G401.6 (cell line): ENCODE measurements around the gene PAQR8.
"Not testable (repeated sequence)": the region's sequence is repeated elsewhere in the genome, so short reads cannot be mapped to it uniquely, and the experiment has no call there.

Experiments
- FAIRE-seq: peaks from 2 replicates; lab custom pipeline; 2012; peaks lifted over from hg19 to GRCh38; lab: Jason Lieb, UNC

The PAQR8 gene

GRCh38 chr6:52377538-52378221 is 15.7 kb downstream of the PAQR8 start:
- no peak for FAIRE-seq

- no peak for FAIRE-seq
These were observed 19.3 kb downstream of the PAQR8 start for GRCh38 chr6:52381249-52381648.

DNA sequence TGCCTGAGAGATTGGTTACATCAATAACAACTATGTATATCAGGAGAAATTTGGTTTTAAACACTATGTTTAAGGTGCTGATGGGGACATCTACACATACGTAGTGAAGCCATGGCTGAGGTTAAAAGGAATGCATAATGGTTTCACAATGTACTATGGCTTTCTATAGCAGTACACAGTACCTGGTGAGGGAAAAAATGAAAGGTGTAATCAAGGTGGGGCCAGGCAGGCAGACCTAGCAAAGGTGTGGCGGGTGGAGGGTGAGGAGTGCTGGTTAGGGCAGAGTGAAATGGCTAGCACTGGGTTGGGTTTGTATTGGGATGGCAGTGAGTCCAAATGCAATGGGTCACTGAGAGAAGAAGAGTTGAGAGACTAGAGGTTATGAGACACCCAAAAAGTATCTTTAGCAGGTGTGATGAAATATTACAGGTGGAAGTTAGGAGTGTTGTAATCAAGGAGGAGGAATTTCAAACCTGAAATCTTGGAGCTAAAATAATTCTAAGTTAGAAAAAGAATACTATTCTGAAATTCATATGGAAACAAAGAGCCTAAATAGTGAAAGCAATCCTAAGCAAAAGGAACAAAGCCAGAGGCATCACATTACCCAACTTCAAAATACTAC is 22.3 kb downstream of the PAQR8 start:
- FAIRE-seq: no peak

GRCh38 chr6:52385074-52385473 is 23.1 kb downstream of the PAQR8 start:
- FAIRE-seq: no peak

DNA sequence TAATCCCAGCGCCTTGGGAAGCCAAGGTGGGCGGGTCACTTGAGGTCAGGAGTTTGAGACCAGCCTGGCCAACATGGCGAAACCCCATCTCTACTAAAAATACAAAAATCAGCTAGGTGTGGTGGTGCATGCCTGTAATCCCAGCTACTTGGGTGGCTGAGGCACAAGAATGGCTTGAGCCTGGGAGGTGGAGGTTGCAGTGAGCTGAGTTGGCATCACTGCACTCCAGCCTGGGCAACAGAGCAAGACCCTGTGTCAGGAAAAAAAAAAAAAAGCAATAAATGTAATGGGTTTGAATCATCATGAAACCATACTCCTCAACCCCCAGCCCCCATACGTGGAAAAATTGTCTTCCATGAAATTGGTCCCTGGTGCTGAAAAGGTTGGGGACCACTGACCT is 26.2 kb downstream of the PAQR8 start:
- not testable (repeated sequence) for FAIRE-seq

DNA sequence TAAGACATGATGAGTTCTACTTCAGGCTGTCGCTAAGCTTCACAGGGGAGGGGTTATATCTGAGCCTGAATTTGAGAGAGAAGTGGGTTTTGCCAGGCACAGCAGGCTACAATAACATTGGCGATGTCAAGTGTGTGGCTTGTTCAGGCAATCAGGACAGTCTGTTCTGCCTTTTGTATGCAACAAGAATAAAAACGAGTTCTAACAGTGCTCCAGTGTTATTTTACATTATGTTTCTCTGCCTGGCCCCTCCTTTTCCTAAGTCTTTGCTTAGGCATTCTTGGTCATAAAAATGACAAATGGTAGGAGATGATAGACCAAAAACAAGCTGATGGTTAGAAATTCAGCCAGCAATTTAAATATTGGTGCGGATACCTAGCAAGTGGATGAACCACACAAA is 26.8 kb downstream of the PAQR8 start:
- no peak for FAIRE-seq

- FAIRE-seq: no peak
These were observed 27.3 kb downstream of the PAQR8 start for GRCh38 chr6:52389264-52389625.

- no peak for FAIRE-seq
These were observed 27.8 kb downstream of the PAQR8 start for GRCh38 chr6:52389626-52390360.

GRCh38 chr6:52390361-52390727 is 28.4 kb downstream of the PAQR8 start:
- FAIRE-seq: no peak

- FAIRE-seq: no peak
These were observed 29.6 kb downstream of the PAQR8 start for GRCh38 chr6:52391599-52391998.

DNA sequence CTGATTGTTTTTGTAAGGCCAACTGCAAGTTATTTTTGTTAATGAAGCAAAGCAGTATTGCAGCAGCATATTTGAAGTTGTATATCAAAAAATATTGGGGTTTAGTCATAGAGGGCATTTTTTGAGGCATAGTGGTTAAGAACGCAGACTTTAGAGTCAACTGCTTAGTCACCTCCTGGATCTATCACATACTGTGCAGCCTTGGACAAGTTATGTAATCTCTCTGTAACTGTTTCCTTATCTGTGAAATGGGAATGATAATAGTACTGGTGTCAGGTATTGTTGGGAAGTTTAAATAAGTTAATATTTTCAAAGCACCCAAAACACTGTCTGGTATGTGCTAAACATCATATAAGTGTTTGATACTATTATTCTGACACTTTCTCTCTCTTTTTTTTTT is 31.0 kb downstream of the PAQR8 start:
- FAIRE-seq: no peak

DNA sequence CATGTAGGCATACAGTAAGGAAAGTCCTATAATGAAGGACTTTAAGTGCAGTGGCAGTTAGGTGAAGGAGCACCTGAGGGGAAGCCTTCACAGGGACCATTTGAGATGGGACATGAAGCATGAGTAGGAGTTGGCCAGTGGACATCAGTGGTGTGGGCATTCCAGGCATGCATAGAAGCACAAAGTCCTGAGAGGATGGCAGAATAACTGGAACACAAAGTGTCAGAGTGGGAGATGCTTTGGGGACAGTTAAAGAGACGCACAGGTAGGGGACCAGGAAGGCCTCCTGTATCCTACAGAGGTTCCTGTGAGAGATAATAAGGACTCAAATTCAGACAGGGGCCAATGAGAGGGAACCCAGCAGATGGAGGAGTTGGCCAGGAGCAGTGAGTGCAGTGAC is 31.8 kb downstream of the PAQR8 start:
- no peak for FAIRE-seq

DNA sequence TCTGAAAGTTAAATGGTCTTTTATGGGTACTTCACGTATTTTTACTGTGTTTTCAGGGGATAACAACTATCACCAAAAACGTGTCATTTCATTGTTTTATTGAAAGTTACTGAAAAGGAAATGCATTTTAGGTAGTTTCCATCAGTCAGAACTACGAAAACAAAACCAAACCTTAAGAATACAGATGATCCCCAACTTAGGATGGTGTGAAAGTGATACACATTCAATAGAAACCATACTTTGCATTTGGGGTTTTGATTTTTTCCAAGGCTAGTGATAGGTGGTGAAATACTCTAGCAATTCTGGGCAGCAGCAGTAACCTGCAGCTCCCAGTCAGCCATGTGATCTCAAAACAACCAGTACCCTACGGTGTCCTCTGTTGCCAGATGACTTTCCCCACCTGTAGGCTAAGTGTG is 32.3 kb downstream of the PAQR8 start:
- FAIRE-seq: no peak

DNA sequence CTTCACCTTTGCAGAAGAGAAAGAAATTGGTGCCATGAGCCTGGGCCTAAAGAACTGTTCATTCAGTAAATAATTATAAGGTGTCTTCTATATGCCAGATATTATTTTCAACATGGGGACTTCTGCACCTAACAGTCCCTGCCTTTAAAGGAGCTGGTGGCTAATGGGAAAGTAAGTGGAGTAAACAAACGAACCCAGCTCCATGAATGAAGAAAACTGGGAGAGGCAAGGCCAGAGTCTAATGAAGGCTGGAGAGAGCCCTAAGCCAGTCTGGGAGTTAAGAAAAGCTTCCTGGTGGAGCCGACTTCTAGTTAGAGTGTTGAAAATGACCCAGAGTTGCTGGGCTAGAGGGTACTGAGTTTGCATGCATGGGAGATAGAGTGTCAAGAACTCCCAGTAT is 34.0 kb downstream of the PAQR8 start:
- FAIRE-seq: no peak

GRCh38 chr6:52399511-52400312 is 37.8 kb downstream of the PAQR8 start:
- peak; percentile 77 for FAIRE-seq

DNA sequence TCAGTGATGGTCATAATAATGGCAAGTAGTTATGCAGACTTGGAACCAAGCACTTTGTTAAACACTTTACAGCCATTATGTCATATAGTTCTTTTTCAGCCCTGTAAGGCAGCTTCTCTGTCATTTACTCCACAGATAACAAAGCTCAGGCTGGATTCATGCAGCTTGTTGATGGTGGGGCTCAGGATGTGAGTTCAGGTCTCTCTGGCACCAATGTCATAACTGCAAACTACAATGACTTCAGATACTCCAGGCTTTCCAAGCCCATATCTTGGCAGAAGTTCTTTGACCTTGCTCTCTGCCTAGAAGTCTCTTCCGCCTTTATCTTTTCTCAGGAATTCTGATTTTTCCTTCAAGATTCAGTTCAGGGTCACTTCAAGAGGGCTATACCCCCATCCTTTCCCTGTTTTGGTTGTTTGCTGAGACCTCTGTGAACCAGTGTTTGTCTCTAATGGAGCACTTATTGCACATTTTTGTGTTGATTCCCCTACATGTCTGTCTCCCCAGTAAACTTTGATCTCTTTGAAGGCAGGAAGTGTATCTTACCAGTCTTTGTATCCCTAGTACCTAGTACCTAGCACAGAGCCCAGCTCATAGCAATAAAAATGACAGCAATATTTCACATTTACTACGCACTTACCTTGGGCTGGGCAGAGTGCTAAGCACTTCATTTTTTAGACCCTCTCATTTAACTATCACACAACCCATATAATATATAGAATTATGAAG is 38.5 kb downstream of the PAQR8 start:
- no peak for FAIRE-seq

- FAIRE-seq: no peak
These were observed 41.1 kb downstream of the PAQR8 start for GRCh38 chr6:52403086-52403485.

GRCh38 chr6:52403627-52404026 is 41.7 kb downstream of the PAQR8 start:
- FAIRE-seq: no peak

DNA sequence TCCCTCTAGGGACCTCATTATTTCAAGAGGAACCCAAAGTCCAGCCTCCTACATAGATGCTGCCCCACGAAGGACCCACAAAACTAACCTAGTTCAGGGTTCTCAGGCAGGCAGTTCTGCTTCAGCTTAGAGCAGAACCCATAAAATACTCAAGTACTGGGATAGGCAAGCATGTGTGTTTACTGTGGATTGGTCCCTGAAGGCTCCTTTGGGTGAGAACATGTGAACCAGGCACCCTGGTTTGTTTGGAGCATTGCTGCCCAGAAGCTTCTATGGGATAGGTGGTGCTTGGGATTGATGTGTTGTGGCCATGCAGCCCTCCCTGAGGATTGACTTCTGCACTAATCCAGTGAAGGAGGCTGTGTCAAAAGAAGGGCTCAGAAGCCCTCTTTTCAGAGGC is 43.3 kb downstream of the PAQR8 start:
- no peak for FAIRE-seq

- peak; percentile 85 for FAIRE-seq
These were observed 45.5 kb downstream of the PAQR8 start for GRCh38 chr6:52407467-52407866.

- FAIRE-seq: no peak
These were observed 47.5 kb downstream of the PAQR8 start for GRCh38 chr6:52409499-52409898.

- no peak for FAIRE-seq
These were observed 49.0 kb downstream of the PAQR8 start for GRCh38 chr6:52410979-52411378.
